Astrocyte (in vitro differentiated cells and primary cell): ENCODE results near the gene FBLIM1. TPM values are rescaled to one million over a fixed set of nuclear protein-coding genes. Genes with fewer than 3 reads are reported as not detected.

Experiments
- DNase-seq: peaks from one replicate; pipeline ENCODE4 v3.0.0-alpha.2; 2010; ENCODE audit warnings: low read depth
- FAIRE-seq: peaks from 2 replicates; lab custom pipeline; 2011; peaks lifted over from hg19 to GRCh38; lab: Jason Lieb, UNC
- H2AFZ ChIP-seq: 2 replicates; pipeline ENCODE4 v1.6.0; 2012; ENCODE audit warnings: low read depth, low read length, inconsistent platforms
- H3K27ac ChIP-seq: 2 replicates; pipeline ENCODE4 v1.5.1; 2011; ENCODE audit warnings: low read depth, low read length, inconsistent platforms
- H3K27me3 ChIP-seq: 2 replicates; pipeline ENCODE4 v1.6.0; 2011; ENCODE audit warnings: low read length, inconsistent platforms; ENCODE audit not compliant: insufficient read depth
- H3K36me3 ChIP-seq: 2 replicates; pipeline ENCODE4 v1.5.1; 2011; ENCODE audit warnings: low read length, inconsistent platforms; ENCODE audit not compliant: insufficient read depth
- H3K4me1 ChIP-seq: 2 replicates; pipeline ENCODE4 v1.5.1; 2011; ENCODE audit warnings: low read length, inconsistent platforms; ENCODE audit not compliant: insufficient read depth
- H3K4me2 ChIP-seq: 2 replicates; pipeline ENCODE4 v1.6.0; 2012; ENCODE audit warnings: low read length, inconsistent platforms
- H3K4me3 ChIP-seq: 2 replicates; pipeline ENCODE4 v1.5.1; 2011; ENCODE audit warnings: low read depth, mild to moderate bottlenecking, low read length, inconsistent platforms; ENCODE audit not compliant: insufficient read depth
- H3K79me2 ChIP-seq: 2 replicates; pipeline ENCODE4 v1.6.0; 2012; ENCODE audit warnings: mild to moderate bottlenecking, low read length, inconsistent platforms; ENCODE audit not compliant: insufficient read depth
- H3K9ac ChIP-seq: 2 replicates; pipeline ENCODE4 v1.6.0; 2012; ENCODE audit warnings: mild to moderate bottlenecking, low read length, inconsistent platforms
- H3K9me3 ChIP-seq: 2 replicates; pipeline ENCODE4 v1.5.1; 2012; ENCODE audit warnings: low read depth, mild to moderate bottlenecking, low read length, inconsistent platforms; ENCODE audit not compliant: insufficient read depth
- H4K20me1 ChIP-seq: 2 replicates; pipeline ENCODE4 v1.6.0; 2012; ENCODE audit warnings: low read length, inconsistent platforms; ENCODE audit not compliant: insufficient read depth
- H3K27ac Mint-ChIP-seq: one replicate; pipeline ENCODE4 v1.8.0; 2021; ENCODE audit warnings: mild to moderate bottlenecking, mixed read lengths; ENCODE audit not compliant: unreplicated experiment
- H3K27me3 Mint-ChIP-seq: one replicate; pipeline ENCODE4 v1.8.0; 2021; ENCODE audit warnings: low read depth, mixed read lengths; ENCODE audit not compliant: unreplicated experiment
- H3K36me3 Mint-ChIP-seq: one replicate; pipeline ENCODE4 v1.8.0; 2021; ENCODE audit warnings: low read depth, mixed read lengths; ENCODE audit not compliant: unreplicated experiment
- H3K4me1 Mint-ChIP-seq: one replicate; pipeline ENCODE4 v1.8.0; 2021; ENCODE audit warnings: low read depth, mixed read lengths; ENCODE audit not compliant: unreplicated experiment
- H3K4me3 Mint-ChIP-seq: one replicate; pipeline ENCODE4 v1.8.0; 2021; ENCODE audit warnings: mild to moderate bottlenecking, moderate library complexity, mixed read lengths; ENCODE audit not compliant: unreplicated experiment
- H3K9me3 Mint-ChIP-seq: one replicate; pipeline ENCODE4 v1.8.0; 2021; ENCODE audit warnings: mild to moderate bottlenecking, mixed read lengths; ENCODE audit not compliant: unreplicated experiment
- EZH2 ChIP-seq: IDR thresholded peaks from 2 replicates; pipeline ENCODE4 v1.6.1; 2012; ENCODE audit warnings: mild to moderate bottlenecking, low read length, inconsistent platforms; ENCODE audit not compliant: insufficient read depth
- total RNA-seq: library from RNA; stranded (reverse); gene quantifications from 2 replicates; pipeline ENCODE4 v1.2.1, GENCODE V29; 2021
- TF ChIP-seq, protein P1 (sequence below): IDR thresholded peaks from 2 replicates; pipeline ENCODE4 v1.5.1; 2011; ENCODE audit warnings: low read depth, mild to moderate bottlenecking, inconsistent platforms, low read length, moderate library complexity; ENCODE audit not compliant: insufficient read depth

Gene FBLIM1
- total RNA-seq, 1 donor from 2014 or later = 179 TPM

DNA sequence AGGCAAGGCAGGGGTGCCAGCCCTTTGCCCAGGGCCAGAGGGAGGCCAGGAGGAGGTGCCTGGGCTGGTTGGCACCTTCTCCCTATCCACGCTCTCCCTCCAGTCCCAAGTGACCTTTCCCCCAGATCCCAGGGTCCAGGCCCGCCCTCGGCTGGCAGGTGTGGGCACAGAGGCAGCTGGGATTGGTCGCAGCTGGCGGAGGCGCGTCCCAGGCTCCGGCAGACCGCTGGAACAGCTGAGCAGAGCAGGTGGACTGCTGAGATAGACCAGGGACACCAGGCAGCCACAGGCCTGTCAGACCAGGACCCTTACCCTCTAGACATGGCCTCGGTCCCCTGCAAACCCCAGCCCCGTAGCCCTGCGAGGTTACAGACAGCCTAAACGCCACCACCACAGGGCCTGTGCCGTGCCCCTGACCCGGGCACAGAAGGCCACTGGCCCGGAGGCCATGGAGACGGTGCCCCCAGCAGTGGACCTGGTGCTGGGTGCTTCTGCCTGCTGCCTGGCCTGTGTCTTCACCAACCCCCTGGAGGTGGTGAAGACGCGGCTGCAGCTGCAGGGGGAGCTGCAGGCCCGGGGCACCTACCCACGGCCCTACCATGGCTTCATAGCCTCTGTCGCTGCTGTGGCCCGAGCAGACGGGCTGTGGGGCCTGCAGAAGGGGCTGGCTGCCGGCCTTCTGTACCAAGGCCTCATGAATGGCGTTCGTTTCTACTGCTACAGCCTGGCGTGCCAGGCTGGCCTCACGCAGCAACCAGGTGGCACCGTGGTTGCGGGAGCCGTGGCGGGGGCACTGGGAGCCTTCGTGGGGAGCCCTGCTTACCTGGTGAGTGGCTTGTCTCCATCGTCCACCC, 22.3 kb upstream of the FBLIM1 start, which contains the start of gene SLC25A34:
SLC25A34 (plus strand) TSS at position 221 of the 854 bp plus-strand sequence; CDS start at position 449, 228 bp downstream.
- no peak within 1 kb of the TSS for H2AFZ ChIP-seq
- Mint-ChIP-seq H3K27me3 (no peaks in the 10 kb centered on the region), H3K9me3 (no peaks in the 10 kb centered on the region), H3K4me3 (no peak within 1 kb of the TSS), H3K4me1 (no peaks in the 10 kb centered on the region), H3K36me3 (peaks cover 6% of the 10 kb centered on the region), H3K27ac (no peak within 1 kb of the TSS)
- H3K4me1 ChIP-seq = no peaks in the 10 kb centered on the region
- no peak within 1 kb of the TSS for H3K27ac ChIP-seq
- no peaks in the 10 kb centered on the region for H3K36me3 ChIP-seq
- H3K4me2 ChIP-seq = no peak within 1 kb of the TSS
- no peak for TF ChIP-seq EZH2
- TF ChIP-seq, protein P1, sequence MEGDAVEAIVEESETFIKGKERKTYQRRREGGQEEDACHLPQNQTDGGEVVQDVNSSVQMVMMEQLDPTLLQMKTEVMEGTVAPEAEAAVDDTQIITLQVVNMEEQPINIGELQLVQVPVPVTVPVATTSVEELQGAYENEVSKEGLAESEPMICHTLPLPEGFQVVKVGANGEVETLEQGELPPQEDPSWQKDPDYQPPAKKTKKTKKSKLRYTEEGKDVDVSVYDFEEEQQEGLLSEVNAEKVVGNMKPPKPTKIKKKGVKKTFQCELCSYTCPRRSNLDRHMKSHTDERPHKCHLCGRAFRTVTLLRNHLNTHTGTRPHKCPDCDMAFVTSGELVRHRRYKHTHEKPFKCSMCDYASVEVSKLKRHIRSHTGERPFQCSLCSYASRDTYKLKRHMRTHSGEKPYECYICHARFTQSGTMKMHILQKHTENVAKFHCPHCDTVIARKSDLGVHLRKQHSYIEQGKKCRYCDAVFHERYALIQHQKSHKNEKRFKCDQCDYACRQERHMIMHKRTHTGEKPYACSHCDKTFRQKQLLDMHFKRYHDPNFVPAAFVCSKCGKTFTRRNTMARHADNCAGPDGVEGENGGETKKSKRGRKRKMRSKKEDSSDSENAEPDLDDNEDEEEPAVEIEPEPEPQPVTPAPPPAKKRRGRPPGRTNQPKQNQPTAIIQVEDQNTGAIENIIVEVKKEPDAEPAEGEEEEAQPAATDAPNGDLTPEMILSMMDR = no peak
- no peak within 1 kb of the TSS for H3K9ac ChIP-seq
- no peaks in the 10 kb centered on the region for H3K9me3 ChIP-seq
- H3K27me3 ChIP-seq = no peaks in the 10 kb centered on the region
- H3K79me2 ChIP-seq = no peaks in the 10 kb centered on the region
- no peak within 1 kb of the TSS for H3K4me3 ChIP-seq
- no peaks in the 10 kb centered on the region for H4K20me1 ChIP-seq
- DNase-seq (no peak), FAIRE-seq (no peak)

DNA sequence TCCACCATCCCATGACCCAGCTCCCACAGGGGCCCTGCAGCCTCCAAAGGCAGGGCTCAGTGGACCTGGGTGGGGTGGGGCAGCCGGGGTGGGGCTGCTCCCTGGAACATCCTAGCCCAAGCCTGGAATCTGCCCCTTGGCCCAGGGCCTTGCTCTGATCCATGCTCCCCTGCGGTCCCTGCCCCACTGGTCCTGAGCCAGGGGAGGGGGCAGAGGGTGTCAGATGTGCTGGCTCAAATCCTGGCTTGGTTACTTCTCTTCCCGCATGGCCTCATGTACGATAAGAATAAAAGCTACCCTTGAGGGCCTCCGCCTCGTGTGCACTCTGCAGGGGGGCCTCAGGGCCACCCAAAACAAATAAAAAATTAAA, 21.7 kb upstream of the FBLIM1 start:
- H3K4me3 ChIP-seq = no peak overlapping the region
- H3K4me2 ChIP-seq = no peak overlapping the region
- Mint-ChIP-seq H3K27me3 (no peaks in the 10 kb centered on the region), H3K36me3 (peaks cover 6% of the 10 kb centered on the region), H3K4me3 (no peak overlapping the region), H3K4me1 (no peaks in the 10 kb centered on the region), H3K9me3 (no peaks in the 10 kb centered on the region), H3K27ac (no peak overlapping the region)
- H3K4me1 ChIP-seq = no peaks in the 10 kb centered on the region
- H3K9me3 ChIP-seq = no peaks in the 10 kb centered on the region
- H3K27ac ChIP-seq = no peak overlapping the region
- no peak overlapping the region for H3K9ac ChIP-seq
- no peak overlapping the region for H2AFZ ChIP-seq
- no peaks in the 10 kb centered on the region for H3K27me3 ChIP-seq
- no peaks in the 10 kb centered on the region for H3K36me3 ChIP-seq
- TF ChIP-seq, protein P1 = no peak
- TF ChIP-seq EZH2 = no peak
- H3K79me2 ChIP-seq = no peaks in the 10 kb centered on the region
- FAIRE-seq (no peak), DNase-seq (no peak)
- no peaks in the 10 kb centered on the region for H4K20me1 ChIP-seq
